Endothelial cell of umbilical vein (primary cell): ENCODE results near the gene APBA2.

ENCODE experiments used
- CTCF ChIP-seq, 2 donors: IDR thresholded peaks; 1 replicate in 1 of 2; 2 replicates in 1 of 2; pipeline ENCODE4 v1.5.1; 2011; ENCODE audit warnings: low read length in 2 of 2, mild to moderate bottlenecking in 2 of 2, moderate library complexity in 2 of 2, control low read depth in 1 of 2, inconsistent platforms in 1 of 2, low read depth in 1 of 2; ENCODE audit not compliant: insufficient read depth in 1 of 2; ENCODE audit errors: extremely low read depth in 1 of 2
- EZH2 ChIP-seq: IDR thresholded peaks from 2 replicates; pipeline ENCODE4 v1.6.1; 2012; ENCODE audit warnings: borderline replicate concordance, low read depth, mild to moderate bottlenecking, moderate library complexity, low read length, inconsistent platforms; ENCODE audit not compliant: severe bottlenecking
- FOS ChIP-seq: IDR thresholded peaks from 2 replicates; pipeline ENCODE4 v1.6.1; 2011; ENCODE audit warnings: mild to moderate bottlenecking, low read length, moderate library complexity, borderline replicate concordance; ENCODE audit not compliant: insufficient read depth
- GATA2 ChIP-seq: IDR thresholded peaks from 2 replicates; pipeline ENCODE4 v1.7.0; 2011; ENCODE audit warnings: low read depth, mild to moderate bottlenecking, moderate library complexity, mixed read lengths, low read length; ENCODE audit not compliant: insufficient read length, insufficient read depth
- JUN ChIP-seq: IDR thresholded peaks from 2 replicates; pipeline ENCODE4 v1.6.1; 2011; ENCODE audit warnings: borderline replicate concordance, low read depth; ENCODE audit not compliant: insufficient read length, insufficient read depth
- MAX ChIP-seq: IDR thresholded peaks from 2 replicates; pipeline ENCODE4 v1.6.1; 2011; ENCODE audit not compliant: insufficient read depth, insufficient read length
- MYC ChIP-seq: IDR thresholded peaks from one replicate; pipeline ENCODE4 v1.6.1; 2011; ENCODE audit warnings: mild to moderate bottlenecking, low read depth, low read length
- POLR2A ChIP-seq: IDR thresholded peaks from 2 replicates; pipeline ENCODE4 v1.6.1; 2012; ENCODE audit warnings: low read depth, mild to moderate bottlenecking, control low read depth, low read length
- POLR2AphosphoS5 ChIP-seq: IDR thresholded peaks from 2 replicates; pipeline ENCODE4 v1.6.1; 2012; ENCODE audit warnings: low read depth, mild to moderate bottlenecking, control low read depth, low read length, moderate library complexity; ENCODE audit not compliant: insufficient read depth

GRCh38 chr15:28876845-28877185 lies 9.0 kb upstream of the APBA2 start:
- TF ChIP-seq POLR2AphosphoS5 (no peak), CTCF (IDR thresholded peaks at IDR 0.05; ENCODE audit: extremely low read depth in 1 of 2, insufficient read depth in 1 of 2, low read depth in 1 of 2, low read length in 2 of 2) (no peak), MYC (no peak), POLR2A (no peak), EZH2 (no peak), MAX (no peak), GATA2 (no peak), JUN (no peak), FOS (no peak)
